T-helper 1 cell treated with Interleukin-12 subunit alpha and Interleukin-12 subunit beta and Interleukin-4 antibody, amounts not matched to agents 30 μg/mL and 1 μg/mL, for 36 hours (primary cell): ENCODE results near the gene EHD1.

Experiments used
- H3K27ac Mint-ChIP-seq: one replicate; pipeline ENCODE4 v1.8.0; 2021; ENCODE audit warnings: mild to moderate bottlenecking, mixed read lengths
- H3K27me3 Mint-ChIP-seq: one replicate; pipeline ENCODE4 v1.8.0; 2021; ENCODE audit warnings: low read depth, mixed read lengths
- H3K36me3 Mint-ChIP-seq: one replicate; pipeline ENCODE4 v1.8.0; 2021; ENCODE audit warnings: low read depth, mixed read lengths
- H3K4me1 Mint-ChIP-seq: one replicate; pipeline ENCODE4 v1.8.0; 2021; ENCODE audit warnings: low read depth, mixed read lengths
- H3K4me3 Mint-ChIP-seq: one replicate; pipeline ENCODE4 v1.8.0; 2021; ENCODE audit warnings: mild to moderate bottlenecking, moderate library complexity, mixed read lengths
- H3K9me3 Mint-ChIP-seq: one replicate; pipeline ENCODE4 v1.8.0; 2021; ENCODE audit warnings: mixed read lengths

EHD1 gene

DNA sequence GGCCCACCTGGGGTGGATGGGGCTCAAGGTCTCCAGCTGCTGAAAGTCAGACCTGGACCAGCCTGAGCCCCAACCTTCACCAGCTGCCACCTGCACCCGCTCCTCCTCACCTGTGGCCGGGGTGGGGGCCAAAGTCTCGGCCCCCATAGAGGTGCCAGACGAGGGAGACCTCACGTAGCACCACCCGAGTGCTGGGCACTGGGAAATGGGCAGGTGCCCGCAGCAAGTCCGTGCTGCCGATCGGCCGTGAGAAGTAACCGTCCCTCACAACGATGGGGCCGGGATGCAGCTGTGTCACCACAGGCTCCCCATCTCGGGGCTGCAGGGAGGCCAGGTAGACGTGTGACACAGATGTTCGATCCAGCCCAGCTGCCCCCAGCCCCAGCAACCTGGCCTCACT, 22.4 kb upstream of the EHD1 start:
- Mint-ChIP-seq H3K27me3 (no peaks in the 10 kb centered on the region), H3K9me3 (no peaks in the 10 kb centered on the region), H3K36me3 (peaks cover 25% of the 10 kb centered on the region), H3K27ac (no peak overlapping the region), H3K4me3 (no peak overlapping the region), H3K4me1 (peaks cover 12% of the 10 kb centered on the region)

DNA sequence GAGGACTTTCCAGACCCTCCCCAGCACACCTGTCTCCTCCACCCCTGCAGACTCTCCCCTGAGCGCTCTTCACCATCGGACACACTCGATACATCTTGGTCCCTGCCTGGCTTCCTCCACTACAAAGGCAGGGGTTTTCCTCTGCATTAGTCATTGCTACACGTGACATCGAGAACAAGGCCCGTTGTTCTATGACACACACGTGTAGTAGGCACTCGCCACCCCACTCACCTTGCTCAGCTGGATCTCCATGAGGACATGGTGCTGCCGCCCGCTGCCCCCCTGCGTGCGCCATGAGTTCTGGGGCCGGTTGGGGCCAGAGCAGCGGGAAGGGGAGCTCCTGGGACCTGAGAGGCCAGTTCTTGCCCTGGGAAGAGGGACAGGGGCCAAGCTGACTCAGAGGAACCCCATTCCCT, 21.9 kb upstream of the EHD1 start:
- no peaks in the 10 kb centered on the region for H3K9me3 Mint-ChIP-seq
- H3K27me3 Mint-ChIP-seq: no peaks in the 10 kb centered on the region
- peaks cover 21% of the 10 kb centered on the region for H3K36me3 Mint-ChIP-seq
- peak overlapping the region; percentile 88 for H3K27ac Mint-ChIP-seq
- peak overlapping the region; percentile 59 for H3K4me3 Mint-ChIP-seq
- H3K4me1 Mint-ChIP-seq: peaks cover 12% of the 10 kb centered on the region

DNA sequence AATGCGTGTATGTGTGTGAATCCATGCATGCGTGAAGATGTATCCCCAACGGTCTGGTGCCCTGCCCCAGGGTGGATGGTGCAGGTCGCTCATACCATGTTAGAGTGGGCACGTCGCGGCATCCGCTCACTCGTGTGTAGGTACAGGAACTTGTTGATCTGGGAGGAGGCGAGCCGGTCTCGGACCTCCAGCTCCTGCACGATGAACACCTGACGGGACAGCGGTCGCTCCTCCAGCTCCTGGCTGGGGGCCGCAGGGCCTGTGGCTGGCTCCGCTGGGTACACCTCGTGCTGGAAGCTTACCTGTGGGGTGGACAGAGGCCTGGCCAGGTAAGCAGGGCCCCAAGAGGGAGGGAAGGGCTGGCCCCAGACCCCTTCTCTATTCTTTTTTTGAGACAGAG, 20.1 kb upstream of the EHD1 start:
- peaks cover 16% of the 10 kb centered on the region for H3K4me1 Mint-ChIP-seq
- H3K4me3 Mint-ChIP-seq: no peak overlapping the region
- peak overlapping the region; percentile 31 for H3K27ac Mint-ChIP-seq
- H3K36me3 Mint-ChIP-seq: peaks cover 18% of the 10 kb centered on the region
- H3K27me3 Mint-ChIP-seq: no peaks in the 10 kb centered on the region
- H3K9me3 Mint-ChIP-seq: no peaks in the 10 kb centered on the region

DNA sequence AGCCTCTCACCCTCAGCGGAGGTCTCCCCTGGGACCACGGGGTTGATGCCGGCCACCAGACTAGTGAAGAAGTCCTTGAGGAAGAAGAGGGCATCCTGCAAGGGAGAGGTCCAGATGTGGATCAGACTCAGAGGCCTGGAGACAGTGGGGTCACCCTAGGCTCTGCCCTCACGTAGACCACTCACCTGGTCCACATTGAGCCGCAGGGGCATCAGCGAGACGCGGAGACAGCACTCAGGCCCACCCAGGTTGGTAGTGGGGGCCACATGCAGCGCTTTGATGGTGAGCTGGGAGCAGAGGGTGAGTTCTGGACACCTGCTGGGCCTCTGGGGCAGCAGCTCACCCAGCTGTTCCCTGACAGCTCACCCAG, 19.6 kb upstream of the EHD1 start:
- peaks cover 18% of the 10 kb centered on the region for H3K36me3 Mint-ChIP-seq
- H3K4me3 Mint-ChIP-seq: no peak overlapping the region
- H3K9me3 Mint-ChIP-seq: no peaks in the 10 kb centered on the region
- no peak overlapping the region for H3K27ac Mint-ChIP-seq
- no peaks in the 10 kb centered on the region for H3K27me3 Mint-ChIP-seq
- H3K4me1 Mint-ChIP-seq: peaks cover 16% of the 10 kb centered on the region

DNA sequence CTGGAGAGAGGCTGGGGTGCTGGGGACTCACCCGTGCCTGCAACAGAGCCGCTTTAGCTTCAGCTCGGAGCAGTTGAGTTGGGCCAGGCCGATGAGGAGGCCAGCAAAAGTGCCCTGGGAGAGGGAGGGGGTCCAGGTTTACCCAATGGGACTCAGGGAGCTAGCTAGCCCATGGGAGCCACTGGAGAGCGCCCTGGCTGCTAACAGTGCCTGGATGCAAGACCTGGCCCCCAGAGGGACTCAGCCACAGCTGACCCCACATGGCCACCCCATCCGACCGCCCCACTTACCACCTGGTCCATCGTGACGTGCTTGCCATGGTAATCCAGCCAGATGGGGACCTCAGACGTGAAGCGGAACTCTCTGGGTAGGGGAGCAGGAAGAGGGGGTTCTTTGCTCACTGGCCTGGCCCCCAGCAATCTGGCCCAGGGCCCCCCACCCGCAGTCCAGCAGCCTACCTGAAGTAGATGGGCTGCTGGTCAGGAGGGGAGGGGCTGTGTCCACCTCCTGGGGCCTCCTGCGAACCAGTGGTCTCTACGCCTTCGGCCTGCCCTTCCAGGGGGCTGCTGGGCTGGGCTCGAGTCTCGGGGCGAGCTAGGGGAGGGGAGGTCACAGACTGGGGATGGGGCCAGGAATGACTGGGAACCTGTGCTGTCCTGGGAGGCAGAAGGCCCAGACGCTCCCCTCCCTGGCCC, 19.1 kb upstream of the EHD1 start:
- Mint-ChIP-seq H3K27me3 (no peaks in the 10 kb centered on the region), H3K4me3 (no peak overlapping the region), H3K9me3 (no peaks in the 10 kb centered on the region), H3K4me1 (peaks cover 16% of the 10 kb centered on the region), H3K36me3 (peaks cover 18% of the 10 kb centered on the region), H3K27ac (no peak overlapping the region)

DNA sequence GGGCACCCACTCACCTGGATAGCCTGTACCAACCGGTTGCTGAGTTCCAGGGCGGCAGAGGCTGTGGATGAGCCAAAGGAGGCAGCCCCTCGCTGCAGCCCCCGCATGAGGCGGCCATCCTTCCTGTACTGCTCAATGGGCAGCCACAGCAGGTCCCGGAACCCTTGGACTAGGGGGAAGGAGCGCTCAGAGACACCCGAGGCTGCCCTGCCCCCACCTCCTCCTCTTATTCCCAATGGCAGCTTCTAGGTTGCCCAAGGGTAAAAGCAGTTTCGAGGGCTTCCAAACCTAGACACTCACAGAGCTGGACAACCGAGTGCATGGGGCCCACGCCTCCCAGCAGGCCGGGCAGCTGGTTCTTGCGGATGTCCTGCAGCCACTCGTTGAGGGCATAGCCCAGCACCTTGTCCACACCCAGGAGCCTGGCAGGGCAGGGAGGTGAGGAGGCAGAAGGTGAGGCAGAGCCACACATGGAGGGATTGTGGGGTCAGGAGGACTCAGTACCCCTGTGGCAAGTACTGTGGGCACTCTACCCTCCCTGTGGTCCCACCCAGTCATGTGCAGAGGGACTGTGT, 18.1 kb upstream of the EHD1 start:
- peaks cover 14% of the 10 kb centered on the region for H3K36me3 Mint-ChIP-seq
- H3K27ac Mint-ChIP-seq: no peak overlapping the region
- H3K4me3 Mint-ChIP-seq: no peak overlapping the region
- no peaks in the 10 kb centered on the region for H3K9me3 Mint-ChIP-seq
- peaks cover 12% of the 10 kb centered on the region for H3K4me1 Mint-ChIP-seq
- H3K27me3 Mint-ChIP-seq: no peaks in the 10 kb centered on the region

DNA sequence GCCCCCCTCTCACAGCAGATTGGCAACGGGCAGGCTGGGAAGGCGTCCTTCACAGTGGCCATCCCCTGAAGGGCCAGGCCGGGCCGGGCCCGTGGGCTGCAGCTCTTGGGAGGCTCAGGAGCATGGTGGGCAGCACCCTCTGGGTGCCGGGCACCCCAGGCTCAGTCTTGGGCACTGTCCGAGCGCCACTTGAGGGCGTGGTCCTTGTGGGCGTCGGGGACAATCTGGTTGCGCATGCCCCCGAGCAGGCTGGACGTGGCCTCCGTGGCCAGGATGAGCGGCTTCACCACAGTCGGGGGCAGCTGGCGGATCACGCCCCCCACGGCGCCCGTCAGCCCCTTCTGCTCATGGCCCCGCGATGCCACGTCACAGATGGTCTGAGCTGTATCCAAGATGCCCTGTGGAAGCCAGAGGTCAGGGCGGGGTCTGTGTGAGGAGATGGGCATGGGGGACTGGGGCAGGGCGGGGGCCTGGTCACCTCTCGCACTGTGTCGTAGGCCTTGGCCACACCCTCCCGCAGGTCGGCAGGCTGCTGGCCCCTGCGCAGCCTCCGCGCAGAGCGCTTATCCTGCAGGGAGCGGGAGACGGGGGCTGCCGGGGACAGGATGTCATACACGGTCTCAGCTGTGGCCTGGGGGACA, 16.5 kb upstream of the EHD1 start:
- Mint-ChIP-seq H3K9me3 (no peaks in the 10 kb centered on the region), H3K4me3 (no peak overlapping the region), H3K4me1 (peaks cover 6% of the 10 kb centered on the region), H3K27me3 (no peaks in the 10 kb centered on the region), H3K27ac (no peak overlapping the region), H3K36me3 (peaks cover 8% of the 10 kb centered on the region)

DNA sequence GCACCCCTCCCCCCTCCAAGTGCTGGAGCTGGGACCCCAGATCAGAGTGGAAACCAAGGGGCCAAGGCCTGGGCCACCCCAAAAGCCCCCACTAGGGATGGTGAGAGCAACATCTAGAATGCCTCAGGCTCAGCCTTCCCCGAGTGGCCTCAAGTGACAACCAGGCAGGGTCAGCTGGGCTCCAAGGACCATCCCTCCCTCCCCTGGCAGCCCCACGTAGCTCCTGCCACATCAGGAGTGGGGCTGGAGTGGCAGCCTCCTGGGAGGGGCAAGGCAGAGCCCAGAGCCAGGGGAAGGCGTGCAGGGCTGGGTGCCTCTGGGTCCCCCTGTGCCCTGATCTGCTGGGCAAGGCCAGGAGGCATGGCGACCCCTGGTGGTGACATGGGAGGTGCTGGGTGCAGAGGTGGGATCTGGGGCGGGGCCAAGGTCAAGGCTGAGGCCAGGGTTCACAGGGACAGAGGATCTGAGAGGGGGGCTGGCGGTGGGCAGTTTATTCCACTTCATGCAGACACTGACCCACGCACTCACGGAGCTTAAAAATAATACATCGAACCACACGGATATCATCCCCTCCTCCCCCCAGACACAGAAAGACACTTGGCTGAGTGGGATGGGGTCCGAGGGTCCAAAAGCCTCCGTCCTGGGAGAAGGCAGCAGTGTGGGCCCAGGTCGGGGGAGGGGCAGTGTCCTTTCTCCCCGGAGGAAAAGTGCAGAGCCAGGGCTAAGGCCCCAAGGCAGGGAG, 15.8 kb upstream of the EHD1 start:
- Mint-ChIP-seq H3K4me1 (peaks cover 4% of the 10 kb centered on the region), H3K36me3 (peaks cover 6% of the 10 kb centered on the region), H3K27me3 (no peaks in the 10 kb centered on the region), H3K9me3 (no peaks in the 10 kb centered on the region), H3K4me3 (no peak overlapping the region), H3K27ac (no peak overlapping the region)

DNA sequence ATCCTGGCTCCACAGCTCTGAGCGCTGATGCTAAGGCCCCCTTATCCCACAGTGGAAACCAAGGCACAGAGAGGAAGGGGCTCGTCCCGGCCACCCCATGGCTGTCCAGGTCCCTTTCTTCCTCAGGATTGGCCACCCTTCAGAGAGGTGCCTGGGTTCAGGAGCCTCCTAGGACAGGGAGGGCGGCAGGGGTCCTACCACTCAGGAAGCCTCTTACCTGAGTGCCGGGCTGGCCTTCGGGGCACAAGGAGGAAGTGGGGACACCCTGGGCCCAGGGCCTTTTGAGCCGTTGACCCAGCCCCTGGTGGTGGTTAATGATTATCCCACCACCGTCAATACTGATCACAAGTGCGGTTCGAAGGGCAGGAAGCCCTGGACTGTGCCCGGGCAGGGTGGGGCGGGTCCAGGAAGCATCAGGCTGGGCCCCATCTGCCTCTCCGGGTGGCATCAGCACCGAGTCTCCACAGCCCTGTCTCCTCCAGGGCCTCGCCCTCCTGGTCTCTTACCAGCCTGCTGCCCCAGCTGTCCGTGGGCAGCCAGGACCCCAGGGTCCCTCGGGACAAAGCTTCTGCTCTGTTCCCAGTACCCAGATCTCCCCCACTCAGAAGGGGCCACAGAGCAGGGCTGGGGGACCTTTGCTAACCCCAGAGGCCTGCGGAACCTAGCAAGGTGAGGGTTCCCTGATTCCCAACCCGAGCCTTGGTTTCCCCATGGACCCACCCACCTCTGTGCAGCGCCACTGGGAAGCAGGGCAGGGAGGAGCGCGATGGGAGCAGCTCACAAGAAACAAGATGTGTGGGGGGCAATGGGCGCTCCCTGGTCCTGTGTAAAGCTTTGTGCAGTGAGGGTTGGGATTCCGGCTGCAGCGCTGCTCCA, 15.0 kb upstream of the EHD1 start:
- Mint-ChIP-seq H3K27ac (no peak overlapping the region), H3K9me3 (no peaks in the 10 kb centered on the region), H3K4me3 (no peak overlapping the region), H3K4me1 (peaks cover 4% of the 10 kb centered on the region), H3K36me3 (peaks cover 6% of the 10 kb centered on the region), H3K27me3 (no peaks in the 10 kb centered on the region)

DNA sequence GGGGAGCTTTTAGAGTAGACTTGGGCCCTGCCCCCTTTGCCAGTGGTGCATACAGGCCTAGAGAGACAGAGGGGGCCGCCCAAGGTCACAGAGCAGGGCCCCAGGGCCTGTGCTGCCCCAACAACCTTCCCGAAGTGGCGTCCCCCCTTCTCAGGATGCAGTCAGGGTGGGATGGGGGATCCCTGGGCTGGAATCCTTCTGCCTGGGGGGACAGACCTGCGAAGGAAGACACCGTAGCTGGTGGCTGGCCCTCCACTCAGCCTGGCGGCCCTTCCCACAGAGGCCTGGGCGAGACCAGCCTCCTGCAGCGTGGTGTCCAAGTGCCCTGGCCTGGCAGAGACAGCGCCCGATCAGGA, 14.4 kb upstream of the EHD1 start:
- no peaks in the 10 kb centered on the region for H3K27me3 Mint-ChIP-seq
- H3K27ac Mint-ChIP-seq: no peak overlapping the region
- H3K4me1 Mint-ChIP-seq: peaks cover 8% of the 10 kb centered on the region
- H3K4me3 Mint-ChIP-seq: no peak overlapping the region
- peaks cover 2% of the 10 kb centered on the region for H3K36me3 Mint-ChIP-seq
- H3K9me3 Mint-ChIP-seq: no peaks in the 10 kb centered on the region

DNA sequence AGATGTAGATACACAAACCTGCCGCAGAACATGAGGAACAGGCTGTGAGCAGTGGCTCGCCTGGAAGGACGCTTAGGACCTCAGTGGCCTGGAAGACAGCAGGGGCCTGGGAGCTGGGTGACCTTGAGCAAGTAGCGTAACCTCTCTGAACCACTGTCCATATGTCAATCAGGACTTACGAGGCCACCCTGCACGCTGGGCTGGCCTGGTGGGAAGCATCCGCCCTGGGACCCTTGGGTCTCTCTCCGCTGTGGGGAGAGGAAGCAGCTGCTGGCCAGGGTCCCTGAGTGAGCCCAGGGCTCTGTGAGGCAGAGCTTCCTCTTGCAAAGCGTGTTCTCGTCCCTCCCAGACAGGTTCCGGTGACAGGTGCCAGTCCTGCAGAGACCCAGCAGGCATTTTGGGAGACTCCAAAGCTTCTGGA, 14.0 kb upstream of the EHD1 start:
- no peak overlapping the region for H3K27ac Mint-ChIP-seq

DNA sequence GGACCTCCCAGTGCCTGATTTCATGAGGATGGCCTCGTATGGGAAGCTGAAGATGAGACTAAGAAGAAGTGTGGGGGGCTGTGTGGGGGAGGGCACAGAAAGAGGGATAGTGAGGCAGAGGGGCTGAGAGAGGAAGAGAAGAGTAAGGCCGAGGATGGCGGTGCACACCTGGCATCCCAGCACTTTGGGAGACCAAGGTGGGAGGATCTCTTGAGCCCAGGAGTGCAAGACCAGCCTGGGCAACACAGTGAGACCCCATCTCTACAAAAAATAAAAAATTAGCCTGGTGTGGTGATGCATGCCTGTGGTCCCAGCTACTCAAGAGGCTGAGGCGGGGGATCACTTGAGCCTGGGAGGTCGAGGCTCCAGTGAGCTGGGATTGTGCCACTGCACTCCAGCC, 13.5 kb upstream of the EHD1 start:
- H3K4me1 Mint-ChIP-seq: peaks cover 12% of the 10 kb centered on the region
- H3K27me3 Mint-ChIP-seq: no peaks in the 10 kb centered on the region
- no peak overlapping the region for H3K27ac Mint-ChIP-seq
- H3K36me3 Mint-ChIP-seq: no peaks in the 10 kb centered on the region
- H3K4me3 Mint-ChIP-seq: no peak overlapping the region
- H3K9me3 Mint-ChIP-seq: no peaks in the 10 kb centered on the region

More for the DNA sequence above, 14.0 kb upstream of the EHD1 start:
- Mint-ChIP-seq H3K36me3 (peaks cover under 1% of the 10 kb centered on the region), H3K9me3 (no peaks in the 10 kb centered on the region), H3K4me3 (no peak overlapping the region), H3K4me1 (peaks cover 10% of the 10 kb centered on the region), H3K27me3 (no peaks in the 10 kb centered on the region)

DNA sequence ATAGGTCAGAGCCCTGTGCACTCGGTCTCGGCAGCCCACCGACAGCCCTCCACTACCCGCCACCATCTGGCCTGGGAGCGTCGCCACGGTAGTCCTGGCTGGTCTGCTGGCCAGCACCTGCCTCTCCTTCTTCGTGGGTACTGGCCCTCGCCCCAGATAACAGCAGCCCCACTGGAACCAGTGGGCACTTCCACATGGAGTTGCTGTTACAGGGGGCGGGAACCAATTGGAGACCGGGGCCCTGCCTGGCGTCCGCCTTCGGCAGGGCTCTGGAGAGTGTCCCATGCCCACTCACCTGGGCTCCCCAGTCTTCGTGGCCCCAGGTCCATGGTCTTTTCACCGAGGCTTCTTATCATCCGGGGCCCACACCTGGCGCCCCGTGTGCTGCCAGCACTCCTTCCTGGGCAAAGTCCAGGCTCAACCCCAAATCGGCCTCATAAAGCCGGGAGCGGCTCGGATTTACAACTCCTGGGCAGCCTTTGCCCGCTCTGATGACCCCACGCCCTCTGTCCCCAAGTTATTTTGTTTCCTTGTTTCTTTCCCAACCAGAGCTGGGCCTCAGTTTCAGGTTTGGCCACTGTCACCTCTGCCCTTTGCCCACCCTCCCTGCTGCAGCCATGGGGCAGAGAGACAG, 12.9 kb upstream of the EHD1 start:
- no peaks in the 10 kb centered on the region for H3K36me3 Mint-ChIP-seq
- no peaks in the 10 kb centered on the region for H3K9me3 Mint-ChIP-seq
- H3K27ac Mint-ChIP-seq: no peak overlapping the region
- H3K27me3 Mint-ChIP-seq: no peaks in the 10 kb centered on the region
- peaks cover 12% of the 10 kb centered on the region for H3K4me1 Mint-ChIP-seq
- no peak overlapping the region for H3K4me3 Mint-ChIP-seq

DNA sequence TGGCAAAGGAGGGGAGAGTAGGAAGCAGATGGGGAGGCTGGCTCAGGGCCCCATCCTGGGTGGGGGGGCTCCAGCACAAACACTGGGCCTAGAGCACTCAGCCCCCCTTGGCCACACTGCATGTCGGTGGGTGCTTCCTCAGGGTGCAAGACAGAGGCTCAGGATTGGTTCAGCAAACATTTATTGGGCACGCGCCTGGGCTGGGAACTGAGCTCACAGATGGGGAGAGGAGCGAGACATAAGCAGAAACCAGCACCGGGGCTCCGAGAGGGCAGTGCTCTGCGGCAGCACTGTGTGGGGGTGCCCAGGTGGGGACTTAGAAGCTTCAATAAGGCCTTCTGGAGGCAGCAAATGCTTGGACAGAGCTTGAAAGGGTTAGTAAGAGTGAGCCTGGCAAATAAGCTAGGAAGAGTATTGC, 12.1 kb upstream of the EHD1 start:
- Mint-ChIP-seq H3K36me3 (no peaks in the 10 kb centered on the region), H3K9me3 (no peaks in the 10 kb centered on the region), H3K27me3 (no peaks in the 10 kb centered on the region), H3K4me1 (peaks cover 19% of the 10 kb centered on the region), H3K4me3 (no peak overlapping the region), H3K27ac (no peak overlapping the region)
